ENCODE data around the gene FAM185A. TPM values are rescaled to one million over a fixed set of nuclear protein-coding genes. Genes with fewer than 3 reads are reported as not detected.
"Not testable (repeated sequence)": the region's sequence is repeated elsewhere in the genome, so short reads cannot be mapped to it uniquely, and the experiment has no call there.

Gene FAM185A
- total and polyA plus RNA-seq, 9 of the 15 experiments (the other 6 are each of a cell fraction or from before 2014, with no cell fraction given), result 1.7 to 17.4 (median 10.6) TPM

DNA sequence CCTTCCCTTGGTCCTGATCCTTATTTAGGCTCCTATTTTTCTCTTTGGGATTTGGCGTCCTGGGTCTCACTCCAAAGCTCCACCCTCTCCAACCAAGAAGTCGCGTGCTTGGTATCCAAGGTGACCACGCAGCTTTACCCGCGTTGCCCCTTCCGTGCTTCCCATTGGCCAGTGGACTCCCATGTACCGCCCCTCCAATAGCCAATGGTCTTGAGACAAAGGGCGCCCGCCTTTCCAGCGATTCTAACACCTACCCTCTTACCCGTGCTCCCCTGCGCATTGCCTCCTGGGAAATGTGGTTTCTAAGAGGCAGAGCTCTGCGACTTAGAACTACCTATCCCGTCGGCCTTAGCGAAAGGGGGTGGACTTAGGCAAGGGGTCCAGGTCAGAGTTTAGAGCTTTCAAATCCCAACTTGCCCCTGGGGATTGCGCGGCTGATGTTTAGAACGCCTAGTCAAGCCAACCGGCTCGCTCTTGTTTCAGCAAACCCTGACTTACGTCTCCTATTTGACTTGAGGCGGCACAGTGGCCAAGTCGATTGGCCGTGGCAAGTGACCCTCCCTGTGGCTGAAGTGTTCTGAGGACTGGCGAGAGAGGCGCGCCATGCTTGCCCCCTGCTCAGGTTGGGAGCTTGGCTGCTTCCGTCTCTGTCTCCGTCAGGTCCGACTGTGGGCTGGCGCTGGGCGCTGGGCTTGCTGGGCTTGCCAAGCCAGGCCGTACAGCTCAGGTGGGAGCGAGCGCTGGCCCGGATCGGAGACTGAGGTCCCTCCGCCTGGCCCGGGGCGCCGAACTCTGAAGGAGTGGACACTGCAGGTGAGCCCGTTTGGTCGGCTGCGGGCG is at the start of gene FAM185A (continued):
- TF ChIP-seq GABPA (tag; conservative IDR thresholded peaks at IDR 0.05; ENCODE audit: low read depth), result 0 out of 2 replicates have a peak, but pooled peaks have one; percentile 39
- TF ChIP-seq, protein P1, sequence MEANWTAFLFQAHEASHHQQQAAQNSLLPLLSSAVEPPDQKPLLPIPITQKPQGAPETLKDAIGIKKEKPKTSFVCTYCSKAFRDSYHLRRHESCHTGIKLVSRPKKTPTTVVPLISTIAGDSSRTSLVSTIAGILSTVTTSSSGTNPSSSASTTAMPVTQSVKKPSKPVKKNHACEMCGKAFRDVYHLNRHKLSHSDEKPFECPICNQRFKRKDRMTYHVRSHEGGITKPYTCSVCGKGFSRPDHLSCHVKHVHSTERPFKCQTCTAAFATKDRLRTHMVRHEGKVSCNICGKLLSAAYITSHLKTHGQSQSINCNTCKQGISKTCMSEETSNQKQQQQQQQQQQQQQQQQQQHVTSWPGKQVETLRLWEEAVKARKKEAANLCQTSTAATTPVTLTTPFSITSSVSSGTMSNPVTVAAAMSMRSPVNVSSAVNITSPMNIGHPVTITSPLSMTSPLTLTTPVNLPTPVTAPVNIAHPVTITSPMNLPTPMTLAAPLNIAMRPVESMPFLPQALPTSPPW (CRISPR knock-in tag; IDR thresholded peaks at IDR 0.05), result peak; percentile 73
- TF ChIP-seq, protein P2, sequence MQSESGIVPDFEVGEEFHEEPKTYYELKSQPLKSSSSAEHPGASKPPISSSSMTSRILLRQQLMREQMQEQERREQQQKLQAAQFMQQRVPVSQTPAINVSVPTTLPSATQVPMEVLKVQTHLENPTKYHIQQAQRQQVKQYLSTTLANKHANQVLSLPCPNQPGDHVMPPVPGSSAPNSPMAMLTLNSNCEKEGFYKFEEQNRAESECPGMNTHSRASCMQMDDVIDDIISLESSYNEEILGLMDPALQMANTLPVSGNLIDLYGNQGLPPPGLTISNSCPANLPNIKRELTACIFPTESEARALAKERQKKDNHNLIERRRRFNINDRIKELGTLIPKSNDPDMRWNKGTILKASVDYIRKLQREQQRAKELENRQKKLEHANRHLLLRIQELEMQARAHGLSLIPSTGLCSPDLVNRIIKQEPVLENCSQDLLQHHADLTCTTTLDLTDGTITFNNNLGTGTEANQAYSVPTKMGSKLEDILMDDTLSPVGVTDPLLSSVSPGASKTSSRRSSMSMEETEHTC (IDR thresholded peaks at IDR 0.05), result peak; percentile 61; the same call in 1 of the 2 replicates
- TF ChIP-seq, protein P3, sequence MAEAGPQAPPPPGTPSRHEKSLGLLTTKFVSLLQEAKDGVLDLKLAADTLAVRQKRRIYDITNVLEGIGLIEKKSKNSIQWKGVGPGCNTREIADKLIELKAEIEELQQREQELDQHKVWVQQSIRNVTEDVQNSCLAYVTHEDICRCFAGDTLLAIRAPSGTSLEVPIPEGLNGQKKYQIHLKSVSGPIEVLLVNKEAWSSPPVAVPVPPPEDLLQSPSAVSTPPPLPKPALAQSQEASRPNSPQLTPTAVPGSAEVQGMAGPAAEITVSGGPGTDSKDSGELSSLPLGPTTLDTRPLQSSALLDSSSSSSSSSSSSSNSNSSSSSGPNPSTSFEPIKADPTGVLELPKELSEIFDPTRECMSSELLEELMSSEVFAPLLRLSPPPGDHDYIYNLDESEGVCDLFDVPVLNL (CRISPR knock-in tag; IDR thresholded peaks at IDR 0.05; ENCODE audit: low read depth), result peak; percentile 72; the same call in 1 of the 2 replicates
- TF ChIP-seq TBP (optimal IDR thresholded peaks at IDR 0.05; ENCODE audit: low read depth, low read length), result peak; percentile 18
- TF ChIP-seq BHLHE40 (IDR thresholded peaks at IDR 0.05; ENCODE audit: low read length), result peak; percentile 99
- peak; percentile 65 for TF ChIP-seq POLR2B (IDR thresholded peaks at IDR 0.05; ENCODE audit: low read depth, partially characterized antibody)
- TF ChIP-seq ZNF197 (CRISPR knock-in tag; IDR thresholded peaks at IDR 0.05; ENCODE audit: low read depth), result 0 out of 2 replicates have a peak, but pooled peaks have one; percentile 34
- TF ChIP-seq TOE1 (IDR thresholded peaks at IDR 0.05; ENCODE audit: borderline replicate concordance); ATF1 (CRISPR knock-in tag; IDR thresholded peaks at IDR 0.05); MYNN (CRISPR knock-in tag; IDR thresholded peaks at IDR 0.05): not testable (repeated sequence)
- peak; percentile 8; the same call in 1 of the 2 replicates for TF ChIP-seq TOE1 (CRISPR knock-in tag; IDR thresholded peaks at IDR 0.05; ENCODE audit: borderline replicate concordance, low read depth)
- peak; percentile 46; the same call in 1 of the 2 replicates for TF ChIP-seq PHF8 (IDR thresholded peaks at IDR 0.05; ENCODE audit: borderline replicate concordance, low read length)
- TF ChIP-seq POLR2A (conservative IDR thresholded peaks at IDR 0.05), result peak; percentile 84
- peak; percentile 83 for TF ChIP-seq ATF1 (tag; IDR thresholded peaks at IDR 0.05)
- peak; percentile 36 to 53; a peak in 2 of 4 replicates for TF ChIP-seq FOXK2 (conservative IDR thresholded peaks at IDR 0.05 in 1 of 2, IDR thresholded peaks at IDR 0.05 in 1 of 2; ENCODE audit: low read depth in 2 of 2)
- peak; percentile 78 for TF ChIP-seq ASH1L (IDR thresholded peaks at IDR 0.05; ENCODE audit: borderline replicate concordance, low read depth, partially characterized antibody)
- peak; percentile 25 for TF ChIP-seq HMGN3 (IDR thresholded peaks at IDR 0.05; ENCODE audit: borderline replicate concordance, extremely low read depth, insufficient read length, low read depth, low read length)
- TF ChIP-seq BMI1 (IDR thresholded peaks at IDR 0.05; ENCODE audit: low read length), result peak; percentile 73; the same call in 1 of the 2 replicates
- peak; percentile 65; the same call in 1 of the 2 replicates for TF ChIP-seq ZNF165 (CRISPR knock-in tag; IDR thresholded peaks at IDR 0.05; ENCODE audit: borderline replicate concordance)
- 0 out of 2 replicates have a peak, but pooled peaks have one; percentile 21 for TF ChIP-seq MYNN (IDR thresholded peaks at IDR 0.05)
- TF ChIP-seq NR2C1 (IDR thresholded peaks at IDR 0.05), result peak; percentile 97
- peak; percentile 98 for TF ChIP-seq NR2C1 (tag; IDR thresholded peaks at IDR 0.05)

All from K562 (cell line).